Measurements from ENCODE around the gene AIFM1.

- TF ChIP-seq CTCF (optimal IDR thresholded peaks at IDR 0.05 in 1 of 3, IDR thresholded peaks at IDR 0.05 in 1 of 3, conservative IDR thresholded peaks at IDR 0.05 in 1 of 3; ENCODE audit: extremely low read depth in 1 of 3, insufficient read depth in 2 of 3, low read length in 3 of 3), result no peak
- TF ChIP-seq EZH2 (IDR thresholded peaks at IDR 0.05; ENCODE audit: low read length), result no peak
Measured at GRCh38 chrX:130213376-130213775, 47.7 kb upstream of the AIFM1 start.
